SK-N-SH (cell line): Measurements from ENCODE around the gene GDPGP1. TPM values are rescaled to one million over a fixed set of nuclear protein-coding genes. Genes with fewer than 3 reads are reported as not detected.

Source experiments
- CTCF ChIA-PET: fragments of 300-600, 350-600 bp; formaldehyde crosslinking; extraction: SDS; loops from one replicate; lab custom pipeline; 2021; lab: Yijun Ruan, JAX
- POLR2A ChIA-PET: fragments of 350-600 bp; sonication (Branson Sonifier 250); formaldehyde crosslinking; extraction: SDS; loops from one replicate; lab custom pipeline; 2020; ENCODE audit warnings: antibody characterized with exemption, inconsistent platforms; lab: Yijun Ruan, JAX
- DNase-seq: peaks from one replicate; pipeline ENCODE4 v3.0.0; 2012
- H2AFZ ChIP-seq: fragments of 200-600 bp; sonication (generic); 2 replicates; pipeline ENCODE4 v1.8.1; 2016; ENCODE audit warnings: antibody characterized with exemption, mild to moderate bottlenecking, low read depth
- H3F3A ChIP-seq: fragments of 200-600 bp; sonication (generic); replicated peaks from 2 replicates; pipeline ENCODE3; 2016; ENCODE audit warnings: antibody characterized with exemption, mild to moderate bottlenecking; ENCODE audit not compliant: insufficient read depth
- H3K27ac ChIP-seq, 2 experiments: fragments of 200-500 bp in 1 of 2; fragments of 200-600 bp in 1 of 2; sonication (Bioruptor generic) in 1 of 2; sonication (generic), shearing (Covaris generic) in 1 of 2; 2 replicates each; pipeline versions ENCODE4 v1.5.1 to v1.6.1; 2014 to 2016; ENCODE audit warnings: low read depth in 2 of 2, inconsistent platforms in 1 of 2, low read length in 1 of 2, mild to moderate bottlenecking in 1 of 2, mixed read lengths in 1 of 2
- H3K27me3 ChIP-seq: fragments of 200-600 bp; sonication (generic), shearing (Covaris generic); 2 replicates; pipeline ENCODE4 v1.6.1; 2016; ENCODE audit warnings: mixed run types; ENCODE audit not compliant: insufficient read depth
- H3K36me3 ChIP-seq, 2 experiments: fragments of 200-500 bp in 1 of 2; fragments of 200-600 bp in 1 of 2; sonication (Bioruptor generic) in 1 of 2; sonication (generic) in 1 of 2; replicated peaks in 1 of 2; 2 replicates each; pipeline versions ENCODE3 to v1.5.1; 2014 to 2016; ENCODE audit warnings: low read length in 1 of 2, mild to moderate bottlenecking in 1 of 2; ENCODE audit not compliant: insufficient read depth in 2 of 2, control insufficient read depth in 1 of 2
- H3K4me1 ChIP-seq, 2 experiments: fragments of 200-500 bp in 1 of 2; fragments of 200-600 bp in 1 of 2; sonication (Bioruptor generic) in 1 of 2; sonication (generic), shearing (Covaris generic) in 1 of 2; 2 replicates each; pipeline versions ENCODE4 v1.5.1 to v1.6.1; 2014 to 2016; ENCODE audit warnings: low read depth in 1 of 2, low read length in 1 of 2, mixed run types in 1 of 2; ENCODE audit not compliant: insufficient read depth in 2 of 2, control insufficient read depth in 1 of 2
- H3K4me2 ChIP-seq: fragments of 200-600 bp; sonication (generic), shearing (Covaris generic); 2 replicates; pipeline ENCODE4 v1.6.1; 2017; ENCODE audit warnings: mixed run types
- H3K4me3 ChIP-seq, 2 experiments: fragments of 200-500 bp in 1 of 2; fragments of 200-600 bp in 1 of 2; sonication (Bioruptor generic) in 1 of 2; sonication (generic), shearing (Covaris generic) in 1 of 2; 2 replicates each; pipeline versions ENCODE4 v1.5.1 to v1.8.1; 2014 to 2016; ENCODE audit warnings: low read depth in 2 of 2, inconsistent platforms in 1 of 2, low read length in 1 of 2, mild to moderate bottlenecking in 1 of 2, mixed read lengths in 1 of 2, moderate library complexity in 1 of 2
- H3K79me2 ChIP-seq: fragments of 200-600 bp; sonication (generic); 2 replicates; pipeline ENCODE4 v1.8.1; 2017; ENCODE audit warnings: mild to moderate bottlenecking; ENCODE audit not compliant: insufficient read depth
- H3K9ac ChIP-seq: fragments of 200-600 bp; sonication (generic); 2 replicates; pipeline ENCODE4 v1.6.1; 2017; ENCODE audit warnings: mixed run types
- H3K9me2 ChIP-seq: fragments of 200-600 bp; sonication (generic); 2 replicates; pipeline ENCODE4 v1.6.1; 2017; ENCODE audit warnings: mixed run types
- H3K9me3 ChIP-seq: fragments of 200-600 bp; sonication (generic); 2 replicates; pipeline ENCODE4 v1.6.1; 2017; ENCODE audit warnings: mixed run types, mild to moderate bottlenecking, moderate library complexity
- H4K20me1 ChIP-seq: fragments of 200-600 bp; sonication (generic); 2 replicates; pipeline ENCODE4 v1.6.1; 2017; ENCODE audit warnings: mild to moderate bottlenecking, mixed run types; ENCODE audit not compliant: insufficient read depth
- CTCF ChIP-seq: fragments of 200-600 bp; sonication (generic); IDR thresholded peaks from 2 replicates; pipeline ENCODE4 v1.6.1; 2017; ENCODE audit warnings: antibody characterized with exemption, mild to moderate bottlenecking, moderate library complexity
- FOXM1 ChIP-seq: IDR thresholded peaks from 2 replicates; pipeline ENCODE4 v1.4.0; 2012; ENCODE audit warnings: low read depth, mild to moderate bottlenecking
- GABPA ChIP-seq: IDR thresholded peaks from 2 replicates; pipeline ENCODE4 v1.4.0; 2012; ENCODE audit warnings: low read depth, mild to moderate bottlenecking
- JUND ChIP-seq: IDR thresholded peaks from 2 replicates; pipeline ENCODE4 v1.4.0; 2012
- MAX ChIP-seq: IDR thresholded peaks from 2 replicates; pipeline ENCODE4 v1.4.0; 2012; ENCODE audit warnings: low read depth
- RAD21 ChIP-seq: IDR thresholded peaks from 2 replicates; pipeline ENCODE4 v1.6.1; 2012; ENCODE audit warnings: mild to moderate bottlenecking, low read length
- REST ChIP-seq: IDR thresholded peaks from 2 replicates; pipeline ENCODE4 v1.6.1; 2012; ENCODE audit warnings: mild to moderate bottlenecking, low read depth, low read length, moderate library complexity
- SMC3 ChIP-seq: IDR thresholded peaks from 2 replicates; pipeline ENCODE4 v1.6.1; 2012; ENCODE audit warnings: low read depth, low read length, improper control_type of control experiment
- TCF12 ChIP-seq: IDR thresholded peaks from 2 replicates; pipeline ENCODE4 v1.4.0; 2012
- YY1 ChIP-seq: IDR thresholded peaks from 2 replicates; pipeline ENCODE4 v1.4.0; 2012; ENCODE audit warnings: low read depth, mild to moderate bottlenecking
- WGBS: methylation state at CpG from one replicate; pipeline ENCODE4 v1.1.6; 2017; ENCODE audit warnings: low lambda C conversion rate; 5-methylcytosine and 5-hydroxymethylcytosine counted together
- polyA plus RNA-seq, 3 experiments: library from polyadenylated mRNA; depleted of rRNA; stranded (reverse); fragments of >200 nt; gene quantifications; 2 replicates each; pipeline ENCODE4 v1.2.3, GENCODE V29; 2012

The GDPGP1 gene
- polyA plus RNA-seq, 1 of the 3 experiments (the other 2 are of a cell fraction) = 2.4 TPM

GRCh38 chr15:90219421-90220141, 14.4 kb upstream of the GDPGP1 start:
- H3F3A ChIP-seq = no peaks in the 10 kb centered on the region
- CTCF ChIA-PET = interaction anchor here (0.6 to 7.1 kb wide), 14 partner anchors 11 to 85 kb away, joined by 3 to 74 read pairs (median 5); partner anchors contain the start of genes CIB1, GDPGP1 and SEMA4B
- H3K9me3 ChIP-seq = no peaks in the 10 kb centered on the region
- no peak overlapping the region for H3K9ac ChIP-seq
- H3K79me2 ChIP-seq = no peaks in the 10 kb centered on the region; the same call in 1 of the 2 replicates
- 93% methylated on average over 10 of the region's 17 CpGs for WGBS
- peaks cover 9 to 15% of the 10 kb centered on the region in 2 experiments for H3K36me3 ChIP-seq
- H4K20me1 ChIP-seq = no peaks in the 10 kb centered on the region
- no peaks in the 10 kb centered on the region for H3K9me2 ChIP-seq
- H3K27me3 ChIP-seq = no peaks in the 10 kb centered on the region
- TF ChIP-seq TCF12 (no peak), REST (no peak), MAX (no peak), JUND (no peak), YY1 (no peak), CTCF (peak; percentile 75), RAD21 (peak; percentile 67), SMC3 (peak; percentile 84), FOXM1 (no peak), GABPA (no peak)
- H3K4me1 ChIP-seq = peaks cover 0 to 11% of the 10 kb centered on the region in 2 experiments; a peak in 1 of 4 replicates
- H2AFZ ChIP-seq = no peak overlapping the region
- no peak overlapping the region for H3K4me3 ChIP-seq
- POLR2A ChIA-PET = no interaction called here
- DNase-seq = peak; percentile 90
- no peak overlapping the region for H3K4me2 ChIP-seq
- no peak overlapping the region for H3K27ac ChIP-seq
